Measurements from ENCODE around the gene ENKD1.

The ENKD1 gene

DNA sequence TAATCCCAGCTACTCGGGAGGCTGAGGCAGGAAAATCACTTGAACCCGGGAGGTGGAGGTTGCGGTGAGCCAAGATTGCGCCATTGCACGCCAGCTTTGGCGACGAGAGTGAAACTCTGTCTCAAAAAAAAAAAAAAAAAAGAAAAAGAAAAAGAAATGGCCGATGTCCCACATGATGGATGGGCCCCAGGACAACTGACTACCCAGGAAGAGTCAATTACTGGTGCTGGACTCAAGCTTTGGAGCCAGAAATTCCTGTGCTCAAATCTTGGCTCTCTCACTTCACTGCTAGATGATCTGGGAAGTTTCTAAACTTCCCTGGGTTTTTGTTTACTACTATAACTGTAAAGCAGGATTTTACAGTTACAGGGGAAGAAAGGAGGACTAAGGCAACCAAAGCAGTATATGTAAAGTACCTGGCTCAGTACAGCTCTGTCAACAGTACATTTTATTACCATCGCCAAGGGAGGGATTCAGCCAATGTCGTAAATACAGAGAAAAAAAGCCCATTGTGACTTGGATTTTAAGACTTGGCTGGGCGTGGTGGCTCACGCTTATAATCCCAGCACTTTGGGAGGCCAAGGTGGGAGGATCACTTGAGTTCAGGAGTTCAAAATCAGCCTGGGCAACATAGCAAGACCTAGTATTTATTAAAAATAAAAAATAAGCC is 11.9 kb upstream of the ENKD1 start:
- FAIRE-seq: no peak

DNA sequence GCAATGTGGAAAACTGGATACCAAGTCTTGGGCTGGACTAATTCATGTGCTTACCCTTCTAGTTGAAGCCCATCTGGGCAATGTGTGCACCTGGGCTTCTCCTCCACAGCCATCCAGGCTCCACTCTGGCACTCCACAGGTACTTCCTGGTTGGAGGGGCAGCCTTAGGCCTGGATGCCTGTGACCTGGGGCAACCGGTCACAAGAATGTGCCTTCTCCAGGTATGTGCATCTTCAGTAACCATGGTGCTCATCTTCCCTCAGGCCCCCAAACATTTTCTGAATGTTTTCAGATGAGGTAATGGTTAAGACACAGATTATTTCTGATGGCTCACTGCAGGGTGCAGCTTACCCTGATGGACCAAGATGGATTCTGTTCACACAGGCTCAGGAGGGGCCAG is 11.2 kb upstream of the ENKD1 start:
- no peak for FAIRE-seq

DNA sequence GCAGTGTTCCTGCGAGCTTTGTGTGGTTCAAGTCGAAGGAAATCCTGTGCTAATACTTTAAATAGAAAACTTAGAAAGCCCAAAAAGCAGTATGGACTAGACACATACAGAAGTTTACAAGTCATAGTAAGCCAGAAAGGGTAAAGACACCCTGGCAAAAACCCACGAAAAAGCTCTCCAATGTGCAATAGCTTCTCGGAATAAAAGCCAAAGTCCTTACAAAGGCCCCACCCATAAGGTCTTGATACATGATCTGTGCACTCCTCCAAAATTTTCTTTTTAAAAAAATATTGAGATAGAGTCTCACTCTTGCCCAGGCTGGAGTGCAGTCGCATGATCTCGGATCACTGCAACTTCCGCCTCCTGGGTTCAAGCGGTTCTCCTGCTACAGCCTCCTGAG is 10.4 kb upstream of the ENKD1 start:
- no peak for FAIRE-seq

DNA sequence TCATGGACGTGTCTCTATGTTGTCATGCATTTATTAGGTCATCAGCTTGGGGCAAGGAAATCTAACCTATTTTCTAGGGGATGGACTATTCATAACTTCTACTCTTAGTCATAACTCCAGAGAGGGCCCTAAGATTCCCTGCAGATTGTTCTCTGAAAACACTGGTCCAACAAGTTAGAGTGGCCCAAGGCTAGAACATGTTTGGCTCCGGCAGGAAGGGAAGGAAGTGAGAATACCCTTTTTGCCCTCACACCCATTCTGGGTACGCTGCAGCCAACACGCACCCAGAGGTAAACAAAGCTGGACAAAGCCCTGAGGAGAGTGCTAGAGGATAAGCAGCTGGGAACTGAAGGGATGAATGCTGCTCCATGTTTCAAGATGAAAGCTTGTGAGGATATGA is 10.0 kb upstream of the ENKD1 start:
- no peak for FAIRE-seq

DNA sequence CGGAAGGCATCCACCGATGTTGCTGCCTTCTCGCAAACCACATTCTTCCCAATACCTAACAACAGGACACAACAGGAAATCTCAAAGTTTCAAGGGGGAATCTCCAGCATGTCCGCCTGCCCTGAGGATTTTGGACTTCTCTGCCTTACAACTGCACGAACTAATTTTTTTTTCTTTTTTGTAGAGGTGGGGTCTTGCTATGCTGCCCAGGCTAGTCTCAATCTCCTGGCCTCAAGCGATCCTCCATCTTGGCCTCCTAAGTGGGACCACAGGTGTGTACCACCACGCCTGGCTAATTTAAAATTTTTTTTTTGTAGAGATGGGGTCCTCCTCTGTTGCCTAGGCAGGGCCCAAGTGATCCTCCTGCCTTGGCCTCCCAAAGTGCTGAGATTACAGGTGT is 9.4 kb upstream of the ENKD1 start:
- no peak for FAIRE-seq

DNA sequence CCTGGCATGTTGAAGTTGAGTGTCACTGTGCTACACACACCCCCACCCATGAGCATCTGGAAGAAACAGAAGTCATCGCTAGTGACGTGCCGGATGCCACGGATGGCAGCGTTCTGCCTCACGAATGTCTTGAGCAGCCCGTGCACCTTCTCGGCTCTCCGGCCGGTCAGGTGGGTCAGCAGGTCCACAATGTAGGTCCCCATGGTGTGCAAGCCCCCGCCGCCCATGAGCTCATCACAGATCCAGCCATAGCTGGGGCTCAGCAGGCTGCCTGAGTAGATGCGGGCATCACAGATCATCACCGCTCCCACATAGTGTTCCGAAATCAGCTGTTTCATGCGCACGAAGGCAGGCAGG is 9.0 kb upstream of the ENKD1 start:
- FAIRE-seq: no peak

DNA sequence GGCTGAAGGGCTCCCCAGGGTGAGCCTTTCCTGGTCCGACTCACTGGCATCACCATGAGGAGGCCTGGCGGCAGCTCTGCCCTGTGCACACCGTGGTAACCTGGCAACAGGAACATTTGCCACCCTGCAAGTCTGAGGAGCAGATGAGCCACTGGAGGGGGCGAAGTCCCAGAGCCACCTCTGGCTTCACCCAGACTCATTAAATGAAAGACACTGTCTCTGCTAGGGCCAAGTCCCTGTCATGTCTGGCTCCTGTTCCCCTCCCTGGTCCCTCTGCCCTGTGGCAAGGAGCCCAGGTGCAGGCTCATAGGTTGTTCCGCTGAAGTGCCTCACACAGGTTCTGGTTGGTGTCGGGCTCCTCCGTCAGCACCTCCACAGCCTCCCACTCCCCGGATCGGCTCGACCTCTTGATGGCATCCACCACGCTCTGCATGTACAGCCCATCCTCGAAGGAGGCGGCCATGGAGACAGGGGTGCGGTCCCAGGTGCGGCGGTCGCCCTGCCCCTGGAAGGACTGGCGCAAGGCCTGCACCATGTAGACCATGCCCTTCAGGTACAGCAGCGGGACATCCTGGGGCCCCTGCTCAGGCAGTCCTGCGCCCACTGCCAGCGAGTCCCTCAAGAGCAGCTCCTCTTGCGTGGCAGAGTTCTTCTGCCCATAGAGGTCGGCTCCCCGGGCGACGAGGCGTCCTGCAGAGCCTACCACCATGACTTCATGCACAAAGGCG is 8.5 kb upstream of the ENKD1 start:
- no peak for FAIRE-seq

DNA sequence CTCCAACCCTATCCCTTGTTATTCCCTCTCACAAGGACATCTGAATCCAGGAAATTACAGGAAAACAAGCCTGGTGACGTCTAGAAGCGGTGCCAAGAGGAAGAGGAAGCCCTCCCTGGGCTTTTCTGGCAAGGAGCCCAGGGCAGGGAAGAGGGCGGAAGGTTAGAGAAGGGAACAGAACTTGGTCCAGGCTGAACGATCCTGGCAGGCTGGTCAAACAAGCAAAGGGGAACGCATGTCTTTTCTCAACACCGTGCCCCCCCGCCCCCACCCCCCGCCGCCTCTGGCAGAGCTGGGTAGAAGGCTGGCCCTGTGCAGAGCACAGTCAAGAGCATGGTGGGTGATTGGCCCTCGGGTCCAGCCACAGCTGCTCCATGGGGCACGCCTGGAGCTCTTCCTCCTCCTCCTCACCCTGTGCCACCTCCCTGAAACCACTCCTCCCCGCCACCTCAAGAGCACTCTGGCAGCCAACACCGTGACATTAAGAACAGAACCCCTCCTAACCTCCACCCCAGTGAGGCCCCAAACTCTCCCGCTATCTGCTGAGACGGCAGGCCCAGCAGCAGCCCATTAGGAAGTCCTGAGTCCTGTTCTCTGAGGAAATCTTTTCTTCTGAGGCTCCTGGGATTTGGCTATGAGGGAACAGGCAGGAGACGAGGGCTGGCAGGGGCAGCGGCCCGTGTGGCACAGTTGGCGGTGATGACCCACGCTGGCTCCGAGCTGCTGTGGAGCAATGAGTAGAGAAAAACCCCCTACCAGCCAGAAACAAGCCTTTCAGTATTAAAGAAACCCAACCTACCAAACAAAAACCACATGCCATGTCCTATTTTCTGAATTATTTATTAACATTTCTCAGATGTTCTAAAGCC is 7.4 kb upstream of the ENKD1 start:
- no peak for FAIRE-seq

DNA sequence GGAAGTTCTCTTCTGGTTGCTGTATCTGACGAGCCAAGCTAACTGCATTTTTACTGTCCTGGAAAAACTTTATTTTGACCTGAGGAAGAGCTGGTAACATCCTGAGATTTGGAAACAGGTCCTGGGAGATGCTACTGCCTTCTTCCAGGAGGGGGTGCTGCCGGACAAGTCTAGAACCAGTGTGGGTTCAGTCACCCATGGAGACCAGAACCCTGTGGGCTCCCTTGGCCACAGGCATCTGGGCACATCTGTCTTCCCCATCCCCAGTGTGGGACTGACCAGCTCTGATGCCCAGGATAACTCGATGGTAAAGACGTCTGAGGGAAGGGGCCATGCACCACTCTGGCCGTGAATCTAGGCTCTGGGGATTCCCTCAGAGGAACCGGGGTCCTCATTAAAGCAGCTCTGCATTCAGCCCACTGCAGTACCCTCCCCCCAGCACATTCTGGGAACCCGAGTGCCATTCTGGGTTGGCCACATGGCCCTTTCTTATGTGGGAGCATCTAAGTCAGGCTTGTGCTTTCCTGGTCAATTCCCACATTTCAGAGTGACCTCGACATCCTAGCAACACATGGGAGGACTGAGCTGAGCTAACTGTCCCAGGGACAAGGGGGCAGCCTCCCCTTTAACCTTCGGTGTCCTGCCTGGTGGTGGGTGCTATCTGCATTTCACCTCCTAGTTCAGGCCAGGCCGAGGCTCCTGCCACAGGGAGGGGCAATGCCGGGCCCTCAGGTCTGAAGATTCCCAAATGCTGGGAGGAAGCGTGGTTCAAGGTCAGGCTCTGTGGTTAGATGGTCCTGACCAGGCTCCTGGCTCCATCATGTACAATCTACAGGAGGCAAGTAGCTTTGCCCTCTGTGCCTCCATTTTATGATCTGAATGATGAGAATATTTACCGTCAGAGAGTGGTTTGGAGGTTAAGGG is 6.5 kb upstream of the ENKD1 start:
- FAIRE-seq: no peak

DNA sequence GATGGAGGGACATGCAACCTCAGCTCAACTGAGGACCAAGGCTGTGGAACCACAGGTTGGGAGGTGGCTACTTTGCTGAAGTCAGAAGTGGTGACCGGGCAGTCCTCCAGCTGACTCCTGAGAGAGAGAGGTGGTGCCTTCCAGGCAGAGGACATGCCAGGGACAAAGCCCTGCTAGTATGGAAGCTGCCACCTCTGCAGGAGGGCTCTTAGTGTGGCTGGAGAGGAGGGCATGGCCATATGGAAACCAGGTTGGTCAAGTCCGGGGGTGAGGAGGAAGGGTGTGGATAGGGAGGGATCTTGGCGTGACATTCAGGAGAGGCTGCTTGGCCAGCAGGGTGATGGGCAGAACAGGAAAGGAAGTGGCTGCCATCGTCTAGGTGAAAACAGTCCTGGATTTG is 5.8 kb upstream of the ENKD1 start:
- FAIRE-seq: no peak

DNA sequence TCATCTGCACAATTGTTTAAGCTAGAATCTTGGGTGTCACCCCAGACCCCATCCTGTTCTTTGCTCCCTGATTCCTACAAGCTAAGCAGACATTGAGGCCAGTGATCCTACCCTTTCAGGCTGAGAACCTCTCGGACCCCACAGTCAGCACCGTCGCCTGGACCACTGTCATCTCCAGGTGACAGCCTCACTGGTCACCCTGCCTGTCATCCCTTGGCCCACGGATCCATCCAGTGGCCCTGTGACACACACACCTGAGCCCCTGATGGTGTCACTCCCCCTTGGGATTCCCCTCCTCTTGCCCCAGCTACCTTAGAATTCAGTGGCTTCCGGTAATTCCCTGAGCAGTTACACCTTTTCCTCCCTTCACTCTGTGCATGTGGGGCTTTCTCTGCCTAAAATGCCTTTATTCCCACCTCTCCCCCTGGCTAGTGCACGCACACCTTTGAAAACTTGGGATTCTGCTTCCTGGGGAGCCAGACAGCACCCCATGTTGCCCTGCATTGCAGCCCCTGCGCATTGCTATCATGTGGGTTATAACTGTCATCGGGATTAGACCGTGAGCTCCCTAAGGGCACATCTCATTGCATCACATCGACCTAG is 3.0 kb upstream of the ENKD1 start:
- no peak for FAIRE-seq

DNA sequence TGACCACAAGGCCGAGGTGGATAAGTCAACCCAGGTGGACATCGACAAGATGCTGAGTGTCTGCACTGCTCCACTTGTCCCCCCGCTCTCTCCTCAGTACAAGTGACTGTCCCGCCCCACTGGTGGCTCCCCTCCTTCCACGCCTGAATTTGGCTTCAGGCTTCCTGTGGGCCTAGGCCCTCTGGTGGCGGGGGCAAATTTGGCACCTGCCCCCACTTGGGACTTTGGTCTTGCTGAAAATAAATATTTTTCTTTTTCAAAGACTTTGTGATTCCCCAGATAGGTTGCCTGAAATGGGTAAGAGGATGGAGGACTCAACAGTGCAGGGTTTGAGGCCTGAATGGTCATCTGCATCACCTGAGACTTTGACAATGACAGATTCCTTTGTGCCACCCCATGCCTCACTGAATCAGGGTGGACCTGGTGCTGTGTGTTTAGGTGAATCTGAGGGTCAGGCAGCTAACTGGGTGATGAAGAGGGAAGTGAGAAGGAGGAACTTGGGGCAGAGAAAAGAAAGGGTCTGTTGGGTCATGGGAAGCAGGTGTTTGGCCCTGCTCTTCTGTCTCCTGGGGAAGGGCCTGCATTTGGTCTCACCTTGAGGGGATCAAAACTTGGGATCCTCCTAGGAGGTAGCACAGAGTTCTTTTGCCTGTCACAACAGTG is 2.1 kb upstream of the ENKD1 start:
- FAIRE-seq: no peak

DNA sequence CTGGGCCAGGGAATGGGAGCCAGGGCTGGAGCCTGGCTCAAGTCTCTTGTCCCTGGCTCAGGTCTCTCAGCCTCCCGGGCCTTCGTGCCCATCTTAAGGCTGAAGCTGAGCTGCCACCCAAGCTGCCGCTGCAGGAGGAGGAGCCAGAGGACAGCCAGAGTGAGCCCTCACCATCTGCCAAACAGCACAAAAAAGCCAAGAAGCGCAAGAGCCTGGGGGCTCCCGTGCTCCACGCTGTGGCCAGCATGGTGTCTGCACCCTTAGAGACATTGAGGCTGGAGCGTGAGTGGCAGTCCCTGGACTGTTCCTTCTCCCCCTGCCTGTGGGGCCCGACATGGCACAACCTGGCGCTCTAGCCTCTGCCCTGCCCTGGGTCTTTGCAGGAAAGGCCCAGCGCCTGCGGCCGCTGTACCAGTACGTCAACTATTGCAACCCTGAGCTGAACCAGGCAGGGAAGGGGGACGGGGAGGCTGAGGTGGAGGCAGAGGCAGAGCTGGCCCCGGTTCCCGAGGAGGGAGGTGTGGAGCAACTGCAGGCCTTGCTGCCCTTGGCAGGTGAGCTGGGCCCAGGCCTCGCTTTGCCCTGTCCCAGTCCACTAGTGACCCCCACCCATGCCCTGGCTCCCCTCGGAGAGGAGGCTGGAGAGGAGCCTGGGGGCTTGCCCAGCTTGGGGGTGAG is 1.4 kb upstream of the ENKD1 start:
- FAIRE-seq: no peak

DNA sequence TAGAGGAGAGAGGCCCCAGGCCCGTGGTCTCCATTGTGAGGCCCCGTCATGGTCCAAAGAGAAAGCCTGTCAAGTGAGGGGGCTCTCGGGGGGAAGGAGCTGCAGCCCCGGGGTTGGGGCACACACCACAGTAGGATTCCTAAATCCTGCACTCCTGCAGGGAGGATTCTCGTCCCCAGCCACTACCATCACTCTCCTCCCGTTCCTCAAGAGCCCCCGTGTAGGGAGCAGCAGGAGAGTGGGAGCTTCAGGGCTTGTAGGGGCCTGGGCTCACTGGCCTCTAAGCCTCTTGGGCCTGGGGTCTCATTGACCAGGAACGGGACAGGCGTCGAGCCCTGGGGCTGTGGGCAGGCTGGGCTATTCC is 885 bp upstream of the ENKD1 start:
- no peak for FAIRE-seq

DNA sequence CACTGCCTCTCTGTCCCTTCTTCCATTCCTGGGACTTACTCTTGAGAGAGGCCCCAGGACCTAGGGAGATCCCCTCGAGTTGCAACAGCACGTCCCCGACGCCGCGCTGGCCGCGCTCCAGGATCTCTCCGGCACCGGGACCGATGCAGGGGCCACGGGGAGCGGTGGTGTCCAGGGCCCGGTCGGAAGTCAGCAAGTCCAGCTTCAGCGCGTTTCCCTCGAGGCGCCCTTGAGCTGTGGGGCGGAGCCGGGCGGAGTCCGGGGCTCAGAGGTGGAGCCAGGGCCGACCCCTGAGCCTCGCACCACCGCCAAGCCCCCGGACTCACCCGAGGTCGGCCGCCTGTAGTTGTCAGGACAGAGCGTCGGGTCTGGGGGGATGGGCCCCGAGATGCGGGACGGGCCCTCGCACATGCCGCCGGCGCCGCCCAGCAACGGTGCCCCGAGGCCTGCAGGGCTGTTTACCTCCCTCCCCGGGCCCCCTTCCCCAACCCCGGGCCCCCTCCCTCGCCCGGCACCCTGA is 458 bp downstream of the ENKD1 start:
- FAIRE-seq: no peak

DNA sequence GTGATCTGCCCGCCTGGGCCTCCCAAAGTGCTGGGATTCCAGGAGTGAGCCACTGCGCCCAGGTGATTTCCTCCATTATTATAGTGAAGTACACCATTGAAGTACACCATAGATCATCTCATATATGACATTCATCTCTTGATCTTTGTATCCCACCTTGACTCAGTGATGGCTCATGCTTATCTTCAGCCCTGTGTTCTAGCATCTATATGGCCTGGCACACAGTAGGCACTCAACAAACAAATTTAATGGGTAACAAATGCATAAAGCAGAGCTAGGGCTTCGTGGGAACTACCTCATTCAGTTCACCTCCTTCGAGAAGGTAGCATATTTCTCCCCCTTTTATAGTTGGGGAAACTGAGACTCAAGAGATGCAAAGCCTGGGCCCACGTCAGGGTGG is 952 bp downstream of the ENKD1 start:
- no peak for FAIRE-seq

DNA sequence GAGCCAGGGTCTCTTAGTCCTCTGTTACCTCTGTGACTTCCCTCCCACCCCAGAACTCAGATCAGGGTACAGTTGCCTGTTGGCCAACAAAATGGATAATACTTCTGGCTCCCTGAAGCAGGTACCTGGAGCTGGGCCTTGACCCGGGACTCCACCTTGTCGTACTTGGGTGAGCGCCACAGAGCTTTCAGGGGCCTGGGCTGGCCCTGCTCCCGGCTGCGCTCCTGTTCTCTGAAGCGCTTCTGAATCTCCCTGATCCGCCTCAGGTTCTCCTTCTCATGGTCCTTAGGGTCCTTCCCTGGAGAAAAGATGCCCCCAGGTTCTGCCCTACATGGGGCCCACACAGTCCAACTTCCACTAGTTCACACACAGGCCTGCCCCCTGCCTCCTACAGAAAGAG is 1.7 kb downstream of the ENKD1 start:
- FAIRE-seq: no peak

DNA sequence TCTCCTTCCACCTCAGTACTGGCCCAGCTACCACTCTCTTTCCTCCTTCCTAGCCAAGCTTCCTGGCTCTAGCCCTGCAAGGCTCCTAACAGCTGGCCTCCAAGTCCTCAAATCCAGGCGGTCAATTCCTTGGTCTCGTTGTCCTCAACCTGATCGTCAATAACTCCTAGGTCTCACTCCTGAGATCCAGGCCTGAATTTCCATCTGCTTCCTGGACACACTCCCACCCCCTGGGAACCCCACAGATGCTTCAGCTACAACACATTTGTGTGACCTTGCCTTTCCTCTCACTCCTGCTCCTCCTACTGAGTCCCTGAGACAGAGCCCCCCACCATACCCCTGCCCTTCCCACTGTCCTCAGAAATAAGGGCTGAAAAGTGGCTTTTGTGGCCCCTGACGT is 2.3 kb downstream of the ENKD1 start:
- no peak for FAIRE-seq

DNA sequence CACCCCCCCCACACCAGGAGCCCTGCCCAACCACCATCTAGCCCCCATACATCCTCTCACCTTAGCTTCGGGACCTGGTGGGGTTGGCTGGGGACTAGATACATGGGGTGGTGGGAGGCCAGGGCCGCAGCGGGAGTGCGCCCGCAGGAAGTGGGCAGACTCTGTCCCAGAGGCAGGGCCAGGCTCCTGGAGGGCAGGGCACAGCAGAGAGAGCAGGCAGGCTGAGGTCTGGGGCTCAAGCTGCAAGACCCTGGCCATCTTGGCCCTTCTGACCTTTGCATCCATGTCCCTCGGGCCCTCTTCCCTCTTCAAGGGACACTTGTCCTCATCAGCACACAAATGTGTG is 2.7 kb downstream of the ENKD1 start:
- FAIRE-seq: no peak

DNA sequence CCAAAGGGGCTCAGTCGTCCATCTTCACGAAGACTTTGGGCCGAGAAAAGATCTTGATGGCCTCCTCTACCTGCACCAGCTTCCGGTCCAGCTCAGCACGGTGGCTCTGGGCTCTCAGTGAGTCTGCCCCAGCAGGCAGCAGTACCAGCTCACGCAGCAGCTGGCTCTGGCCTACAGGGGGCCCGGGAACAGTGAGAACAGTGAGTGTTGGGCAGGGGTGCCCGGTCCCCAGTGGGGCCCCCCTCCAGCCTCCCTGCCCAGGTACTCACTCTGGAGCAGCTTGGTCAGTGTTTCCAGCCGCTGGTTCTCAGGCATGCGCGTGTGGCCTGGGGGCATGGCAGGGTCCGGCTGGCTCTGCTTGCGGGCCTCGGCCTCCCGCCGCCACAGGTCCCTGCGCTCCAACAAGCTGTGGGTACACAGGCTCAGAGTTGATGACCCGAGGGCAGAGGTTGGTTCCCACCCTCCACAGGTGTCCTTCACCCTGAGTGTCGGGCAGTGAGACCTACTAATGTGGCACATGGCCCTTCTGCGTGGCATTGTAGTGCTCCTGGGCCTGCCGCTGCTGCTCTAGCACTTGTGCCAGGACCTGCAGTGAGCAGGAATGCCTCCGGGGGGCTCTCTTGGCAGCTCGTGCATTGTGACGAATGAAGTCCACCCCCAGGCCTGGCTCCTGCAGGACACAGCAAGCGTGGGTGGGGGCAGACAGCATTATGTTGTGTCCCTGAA is 3.2 kb downstream of the ENKD1 start:
- FAIRE-seq: no peak

DNA sequence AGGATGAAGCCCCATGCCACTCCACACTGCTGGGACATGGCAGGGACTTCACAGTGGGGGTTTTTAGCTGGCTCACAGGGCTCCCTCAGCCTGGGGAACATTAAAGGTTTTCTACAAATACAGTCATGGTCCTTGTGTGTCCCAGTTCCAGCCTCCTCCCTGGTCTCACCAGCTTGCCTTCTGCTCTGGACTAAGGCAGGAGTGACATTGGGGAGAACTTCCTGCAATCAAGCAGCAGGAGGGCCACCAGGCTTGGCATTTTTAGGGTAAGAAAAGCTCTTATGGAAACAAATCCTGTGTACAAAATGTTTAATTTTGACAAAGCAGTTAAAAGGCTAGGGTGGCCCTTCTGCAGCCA is 3.9 kb downstream of the ENKD1 start:
- no peak for FAIRE-seq

Data from endometrium (tissue), 2 donors.